Tibial nerve (tissue), 4 donors: ENCODE data around the gene NOM1. TPM values are rescaled to one million over a fixed set of nuclear protein-coding genes. Genes with fewer than 3 reads are reported as not detected.

Experiments
- DNase-seq, 2 donors: peaks; one replicate each; pipeline ENCODE4 v3.0.0-alpha.2; 2019; ENCODE audit warnings: low spot score in 2 of 2
- H3K27ac ChIP-seq, 4 donors: fragments of 200-600 bp; sonication (generic) in 3 of 4; one replicate each; pipeline ENCODE4 v1.5.1; 2017 to 2019; ENCODE audit warnings: mild to moderate bottlenecking in 1 of 4
- H3K27me3 ChIP-seq, 2 donors: fragments of 200-600 bp; sonication (generic) in 1 of 2; one replicate each; pipeline versions ENCODE4 v1.5.1 to v1.6.0; 2017 to 2019
- H3K36me3 ChIP-seq, 3 donors: fragments of 200-600 bp; sonication (generic); one replicate each; pipeline ENCODE4 v1.5.1; 2018 to 2019
- H3K4me1 ChIP-seq, 4 donors: fragments of 200-600 bp; sonication (generic) in 3 of 4; one replicate each; pipeline ENCODE4 v1.5.1; 2017 to 2019
- H3K4me3 ChIP-seq, 4 donors: fragments of 200-600 bp; sonication (generic) in 3 of 4; one replicate each; pipeline ENCODE4 v1.5.1; 2017 to 2019; ENCODE audit warnings: mild to moderate bottlenecking in 1 of 4, moderate library complexity in 1 of 4
- H3K9me3 ChIP-seq, 4 donors: fragments of 200-600 bp; sonication (generic) in 3 of 4; one replicate each; pipeline ENCODE4 v1.5.1; 2017 to 2019
- CTCF ChIP-seq, 5 experiments: fragments of 200-600 bp in 3 of 5; fragments of 450-650 bp in 2 of 5; sonication (generic) in 3 of 5; IDR thresholded peaks; one replicate each; pipeline ENCODE4 v1.5.1; 2016 to 2019; ENCODE audit warnings: antibody characterized with exemption in 5 of 5, mild to moderate bottlenecking in 3 of 5, moderate library complexity in 2 of 5
- EP300 ChIP-seq, 2 donors: sonication (generic); formaldehyde crosslinking; IDR thresholded peaks; one replicate each; pipeline ENCODE4 v1.6.1; 2017; ENCODE audit warnings: antibody characterized with exemption in 2 of 2, mild to moderate bottlenecking in 1 of 2
- POLR2A ChIP-seq, 2 donors: fragments of 450-650 bp; IDR thresholded peaks; one replicate each; pipeline ENCODE4 v1.6.1; 2017; ENCODE audit warnings: antibody characterized with exemption in 2 of 2, mild to moderate bottlenecking in 2 of 2, moderate library complexity in 2 of 2
- WGBS, 2 donors: methylation state at CpG; one replicate each; pipeline ENCODE4 v1.1.5; 2018; 5-methylcytosine and 5-hydroxymethylcytosine counted together
- total RNA-seq, 4 donors: library from RNA; depleted of rRNA; stranded (reverse); fragments of >200 nt; gene quantifications; one replicate each; pipeline ENCODE4 v1.1.0, GENCODE V29; 2016

The NOM1 gene
- total RNA-seq, 4 donors from 2014 or later: 23.3 to 41.5 (median 25.3) TPM

- DNase-seq: no peak
- Histone ChIP-seq H3K4me1 (no peaks in the 10 kb centered on the region), H3K27ac (no peak overlapping the region), H3K27me3 (no peaks in the 10 kb centered on the region), H3K4me3 (no peak overlapping the region), H3K9me3 (no peaks in the 10 kb centered on the region), H3K36me3 (peaks cover 6 to 100% (median 34%) of the 10 kb centered on the region in 3 donors)
- TF ChIP-seq EP300 (IDR thresholded peaks at IDR 0.05) (no peak), CTCF (IDR thresholded peaks at IDR 0.05) (no peak), POLR2A (IDR thresholded peaks at IDR 0.05) (no peak)
- WGBS, 2 donors: 90 to 91% methylated on average over 11 of the region's 11 CpGs
These were observed 15.5 kb downstream of the NOM1 start for GRCh38 chr7:156964971-156965370.

GRCh38 chr7:156966387-156966786 lies 16.9 kb downstream of the NOM1 start:
- no peak overlapping the region for H3K4me3 ChIP-seq
- peaks cover 6 to 97% (median 28%) of the 10 kb centered on the region in 3 donors for H3K36me3 ChIP-seq
- TF ChIP-seq POLR2A (IDR thresholded peaks at IDR 0.05) (no peak), CTCF (IDR thresholded peaks at IDR 0.05) (no peak), EP300 (IDR thresholded peaks at IDR 0.05) (no peak)
- no peaks in the 10 kb centered on the region for H3K9me3 ChIP-seq
- no peak overlapping the region for H3K27ac ChIP-seq
- H3K4me1 ChIP-seq: no peaks in the 10 kb centered on the region
- no peaks in the 10 kb centered on the region for H3K27me3 ChIP-seq
- 88 to 93% methylated on average over 8 of the region's 8 CpGs for WGBS, 2 donors
- no peak for DNase-seq

GRCh38 chr7:156968183-156968582 lies 18.7 kb downstream of the NOM1 start:
- no peak for DNase-seq
- Histone ChIP-seq H3K4me3 (no peak overlapping the region), H3K36me3 (peaks cover 3 to 97% (median 15%) of the 10 kb centered on the region in 3 donors), H3K27ac (no peak overlapping the region), H3K9me3 (no peaks in the 10 kb centered on the region), H3K27me3 (no peaks in the 10 kb centered on the region), H3K4me1 (no peaks in the 10 kb centered on the region)
- WGBS, 2 donors: 93 to 96% methylated on average over 27 of the region's 27 CpGs
- TF ChIP-seq POLR2A (IDR thresholded peaks at IDR 0.05): no peak
- TF ChIP-seq CTCF (IDR thresholded peaks at IDR 0.05): no peak
- no peak for TF ChIP-seq EP300 (IDR thresholded peaks at IDR 0.05)

GRCh38 chr7:156969972-156970420 lies 20.5 kb downstream of the NOM1 start:
- Histone ChIP-seq H3K4me1 (no peaks in the 10 kb centered on the region), H3K36me3 (peaks cover 0 to 90% (median 9%) of the 10 kb centered on the region in 3 donors), H3K27ac (no peak overlapping the region), H3K27me3 (no peaks in the 10 kb centered on the region), H3K9me3 (no peaks in the 10 kb centered on the region), H3K4me3 (no peak overlapping the region)
- no peak for DNase-seq
- 63 to 72% methylated on average over 3 of the region's 3 CpGs for WGBS, 2 donors
- TF ChIP-seq CTCF (IDR thresholded peaks at IDR 0.05): peak in 4 of 5 experiments; percentile 12 to 33 (median 28)
- no peak for TF ChIP-seq POLR2A (IDR thresholded peaks at IDR 0.05)

- no peak for TF ChIP-seq POLR2A (IDR thresholded peaks at IDR 0.05)
- Histone ChIP-seq H3K4me3 (no peak overlapping the region), H3K4me1 (no peaks in the 10 kb centered on the region), H3K27ac (no peak overlapping the region), H3K27me3 (no peaks in the 10 kb centered on the region), H3K9me3 (peaks cover 0 to 16% (median 5%) of the 10 kb centered on the region in 4 donors), H3K36me3 (peaks cover 0 to 85% (median 0%) of the 10 kb centered on the region in 3 donors)
- DNase-seq: no peak
- WGBS, 2 donors: 90 to 94% methylated on average over 5 of the region's 5 CpGs
These were observed 26.1 kb downstream of the NOM1 start for GRCh38 chr7:156975620-156976019.
